ENCODE measurements around the gene TNFAIP2.

TNFAIP2 gene

DNA sequence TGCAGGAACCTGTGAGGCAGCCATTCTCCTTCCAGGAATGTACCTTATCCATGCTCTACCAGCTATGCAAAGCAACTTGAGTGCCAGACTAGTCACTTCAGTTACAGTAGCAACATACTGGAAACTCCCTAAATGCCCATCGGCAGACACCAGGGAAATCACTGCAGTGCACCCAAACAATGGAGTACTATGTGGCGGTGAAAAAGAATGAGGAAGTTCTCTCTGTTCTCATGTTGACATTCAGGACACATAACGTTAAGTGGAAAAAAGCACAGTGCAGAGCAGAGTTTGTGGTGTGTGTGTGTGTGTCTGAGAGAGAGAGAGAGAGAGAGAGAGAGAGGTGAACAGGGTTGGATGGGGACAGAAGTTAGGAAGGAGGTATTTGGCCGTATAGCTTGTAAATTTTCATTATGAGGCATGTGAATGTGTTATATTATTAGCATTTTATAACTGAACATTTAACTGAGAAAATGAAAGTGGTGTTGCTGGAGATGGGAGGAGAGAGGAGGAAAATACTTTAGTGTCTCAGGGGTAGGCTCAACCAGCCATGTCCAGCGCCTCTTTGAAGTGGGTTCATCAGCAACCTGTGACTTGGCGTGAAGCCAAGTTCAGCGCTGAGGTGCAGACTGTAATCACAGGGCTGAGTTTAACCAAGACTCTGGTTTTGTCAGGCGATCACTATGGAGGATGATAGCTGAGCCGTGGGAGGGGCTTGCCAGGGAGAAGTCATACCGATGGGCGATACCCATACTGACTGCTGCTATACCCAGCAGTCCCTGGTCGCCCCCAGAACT is 17.3 kb downstream of the TNFAIP2 start:
- Histone ChIP-seq H4K20me1 (ENCODE audit: low read depth, low read length) (no peaks in the 10 kb centered on the region), H3K4me3 (ENCODE audit: insufficient read depth, low read length, poor library complexity, severe bottlenecking) (no peak overlapping the region), H3F3A (ENCODE audit: insufficient read depth) (peaks cover 7% of the 10 kb centered on the region; the same call in 1 of the 2 replicates), H3K9me2 (replicated peaks; ENCODE audit: insufficient read depth, low read length) (no peaks in the 10 kb centered on the region), H2AFZ (ENCODE audit: low read depth, low read length, severe bottlenecking) (no peak overlapping the region), H3K4me2 (ENCODE audit: low read depth, low read length, poor library complexity, severe bottlenecking) (peak overlapping the region; percentile 44), H3K79me2 (ENCODE audit: insufficient read depth, low read length) (no peaks in the 10 kb centered on the region), H3K27ac (ENCODE audit: low read depth, low read length) (peak overlapping the region; percentile 61), H3K36me3 (ENCODE audit: low read length) (no peaks in the 10 kb centered on the region), H3K27me3 (ENCODE audit: low read length) (no peaks in the 10 kb centered on the region), H3K9me3 (ENCODE audit: insufficient read depth, low read length) (no peaks in the 10 kb centered on the region), H3K9ac (ENCODE audit: low read length) (no peak overlapping the region)
- no peak for TF ChIP-seq EZH2phosphoT487 (conservative IDR thresholded peaks at IDR 0.05; ENCODE audit: low read length)

DNA sequence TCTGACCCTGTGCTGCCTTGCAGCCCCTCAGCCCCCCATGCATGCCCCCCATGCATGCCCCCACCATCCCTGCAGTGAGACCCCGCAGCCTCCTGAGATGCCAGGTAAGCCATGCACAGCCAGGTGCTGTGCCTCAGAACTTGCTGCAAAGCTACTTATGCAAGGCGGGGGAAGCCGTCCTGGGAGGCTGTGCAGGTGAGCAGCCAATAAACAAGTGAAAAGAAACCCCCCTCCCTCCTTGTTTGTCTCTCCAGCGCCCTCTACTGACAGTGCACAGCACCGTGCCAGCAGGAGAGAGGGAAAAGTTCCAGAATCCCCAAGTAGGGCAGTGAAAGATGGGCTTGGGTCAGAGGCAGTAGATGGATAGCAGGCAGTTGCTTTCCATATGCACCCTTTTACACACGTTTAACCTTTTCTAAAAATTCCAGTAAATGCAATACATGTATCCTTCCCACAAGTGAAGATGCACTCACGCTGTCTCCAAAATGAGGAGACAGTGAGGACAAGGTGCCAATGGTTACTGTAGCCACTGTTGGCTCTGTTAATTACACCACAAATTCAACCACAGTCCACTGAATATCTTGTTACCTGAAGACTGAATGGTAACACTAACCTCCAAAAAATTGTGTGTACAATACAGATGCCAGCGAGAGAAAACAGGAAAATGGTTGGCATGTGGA is 18.0 kb downstream of the TNFAIP2 start:
- H3K9me3 ChIP-seq (ENCODE audit: insufficient read depth, low read length): no peaks in the 10 kb centered on the region
- no peak overlapping the region for H3K4me3 ChIP-seq (ENCODE audit: insufficient read depth, low read length, poor library complexity, severe bottlenecking)
- H4K20me1 ChIP-seq (ENCODE audit: low read depth, low read length): no peaks in the 10 kb centered on the region
- no peak overlapping the region for H2AFZ ChIP-seq (ENCODE audit: low read depth, low read length, severe bottlenecking)
- H3K27me3 ChIP-seq (ENCODE audit: low read length): no peaks in the 10 kb centered on the region
- no peak for TF ChIP-seq EZH2phosphoT487 (conservative IDR thresholded peaks at IDR 0.05; ENCODE audit: low read length)
- TF ChIP-seq, protein P1, sequence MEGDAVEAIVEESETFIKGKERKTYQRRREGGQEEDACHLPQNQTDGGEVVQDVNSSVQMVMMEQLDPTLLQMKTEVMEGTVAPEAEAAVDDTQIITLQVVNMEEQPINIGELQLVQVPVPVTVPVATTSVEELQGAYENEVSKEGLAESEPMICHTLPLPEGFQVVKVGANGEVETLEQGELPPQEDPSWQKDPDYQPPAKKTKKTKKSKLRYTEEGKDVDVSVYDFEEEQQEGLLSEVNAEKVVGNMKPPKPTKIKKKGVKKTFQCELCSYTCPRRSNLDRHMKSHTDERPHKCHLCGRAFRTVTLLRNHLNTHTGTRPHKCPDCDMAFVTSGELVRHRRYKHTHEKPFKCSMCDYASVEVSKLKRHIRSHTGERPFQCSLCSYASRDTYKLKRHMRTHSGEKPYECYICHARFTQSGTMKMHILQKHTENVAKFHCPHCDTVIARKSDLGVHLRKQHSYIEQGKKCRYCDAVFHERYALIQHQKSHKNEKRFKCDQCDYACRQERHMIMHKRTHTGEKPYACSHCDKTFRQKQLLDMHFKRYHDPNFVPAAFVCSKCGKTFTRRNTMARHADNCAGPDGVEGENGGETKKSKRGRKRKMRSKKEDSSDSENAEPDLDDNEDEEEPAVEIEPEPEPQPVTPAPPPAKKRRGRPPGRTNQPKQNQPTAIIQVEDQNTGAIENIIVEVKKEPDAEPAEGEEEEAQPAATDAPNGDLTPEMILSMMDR (IDR thresholded peaks at IDR 0.05; ENCODE audit: insufficient read depth, low read length, poor library complexity, severe bottlenecking): peak; percentile 97
- H3K9ac ChIP-seq (ENCODE audit: low read length): no peak overlapping the region
- H3F3A ChIP-seq (ENCODE audit: insufficient read depth): peaks cover 7% of the 10 kb centered on the region; the same call in 1 of the 2 replicates
- H3K36me3 ChIP-seq (ENCODE audit: low read length): no peaks in the 10 kb centered on the region
- no peaks in the 10 kb centered on the region for H3K9me2 ChIP-seq (replicated peaks; ENCODE audit: insufficient read depth, low read length)
- H3K4me2 ChIP-seq (ENCODE audit: low read depth, low read length, poor library complexity, severe bottlenecking): peak overlapping the region; percentile 44
- H3K79me2 ChIP-seq (ENCODE audit: insufficient read depth, low read length): no peaks in the 10 kb centered on the region
- H3K27ac ChIP-seq (ENCODE audit: low read depth, low read length): no peak overlapping the region

DNA sequence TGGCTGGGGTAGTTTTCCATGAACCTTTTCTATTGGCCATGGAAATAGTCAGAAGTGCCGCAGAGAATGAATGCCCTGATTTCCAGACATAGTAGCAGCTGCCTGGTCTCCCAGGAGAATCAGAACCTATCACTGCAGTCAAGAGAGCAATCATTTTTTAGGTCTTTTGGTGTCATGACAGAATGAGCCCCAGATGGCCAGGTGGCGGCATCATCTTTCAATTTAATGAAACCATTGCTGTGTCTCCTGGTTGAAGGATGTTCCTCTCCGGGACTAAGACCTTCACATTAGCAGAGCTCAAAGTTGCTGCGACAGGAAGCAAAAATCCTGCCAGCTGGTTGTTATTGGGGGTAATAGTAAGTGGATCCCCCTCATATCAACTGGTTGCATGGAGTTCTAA is 18.8 kb downstream of the TNFAIP2 start:
- TF ChIP-seq, protein P1 (IDR thresholded peaks at IDR 0.05; ENCODE audit: insufficient read depth, low read length, poor library complexity, severe bottlenecking): no peak
- no peak for TF ChIP-seq EZH2phosphoT487 (conservative IDR thresholded peaks at IDR 0.05; ENCODE audit: low read length)
- no peak overlapping the region for H3K4me2 ChIP-seq (ENCODE audit: low read depth, low read length, poor library complexity, severe bottlenecking)
- H3K9me3 ChIP-seq (ENCODE audit: insufficient read depth, low read length): no peaks in the 10 kb centered on the region
- H3K9ac ChIP-seq (ENCODE audit: low read length): no peak overlapping the region
- H3K27me3 ChIP-seq (ENCODE audit: low read length): no peaks in the 10 kb centered on the region
- no peaks in the 10 kb centered on the region for H3K36me3 ChIP-seq (ENCODE audit: low read length)
- H4K20me1 ChIP-seq (ENCODE audit: low read depth, low read length): no peaks in the 10 kb centered on the region
- H3K9me2 ChIP-seq (replicated peaks; ENCODE audit: insufficient read depth, low read length): no peaks in the 10 kb centered on the region
- H3K79me2 ChIP-seq (ENCODE audit: insufficient read depth, low read length): no peaks in the 10 kb centered on the region
- H3F3A ChIP-seq (ENCODE audit: insufficient read depth): peaks cover 7% of the 10 kb centered on the region; the same call in 1 of the 2 replicates
- no peak overlapping the region for H3K4me3 ChIP-seq (ENCODE audit: insufficient read depth, low read length, poor library complexity, severe bottlenecking)
- no peak overlapping the region for H3K27ac ChIP-seq (ENCODE audit: low read depth, low read length)
- no peak overlapping the region for H2AFZ ChIP-seq (ENCODE audit: low read depth, low read length, severe bottlenecking)

Data from SU-DHL-6 (cell line).